Ishikawa (cell line): Measurements from ENCODE around the gene FBXW8.

ENCODE experiments used
- CEBPB ChIP-seq: IDR thresholded peaks from 2 replicates; pipeline ENCODE4 v1.6.1; 2012
- CREB1 ChIP-seq: IDR thresholded peaks from 2 replicates; pipeline ENCODE4 v1.6.1; 2012; ENCODE audit warnings: low read depth
- EGR1 ChIP-seq: IDR thresholded peaks from 2 replicates; pipeline ENCODE4 v1.6.1; 2012
- EP300 ChIP-seq: IDR thresholded peaks from 2 replicates; pipeline ENCODE4 v1.6.1; 2012; ENCODE audit warnings: borderline replicate concordance
- FOXM1 ChIP-seq: IDR thresholded peaks from 2 replicates; pipeline ENCODE4 v1.6.1; 2012; ENCODE audit warnings: low read depth, borderline replicate concordance
- NFIC ChIP-seq: IDR thresholded peaks from 2 replicates; pipeline ENCODE4 v1.6.1; 2012
- RAD21 ChIP-seq: IDR thresholded peaks from 2 replicates; pipeline ENCODE4 v1.6.1; 2012; ENCODE audit warnings: low read depth
- TAF1 ChIP-seq: IDR thresholded peaks from 2 replicates; pipeline ENCODE4 v1.6.1; 2012; ENCODE audit warnings: low read depth, mild to moderate bottlenecking
- TCF12 ChIP-seq: IDR thresholded peaks from 2 replicates; pipeline ENCODE4 v1.6.1; 2012; ENCODE audit warnings: low read depth
- TEAD4 ChIP-seq: IDR thresholded peaks from 2 replicates; pipeline ENCODE4 v1.6.1; 2012
- YY1 ChIP-seq: IDR thresholded peaks from 2 replicates; pipeline ENCODE4 v1.6.1; 2012; ENCODE audit warnings: low read depth
- ZBTB7A ChIP-seq: IDR thresholded peaks from 2 replicates; pipeline ENCODE4 v1.6.1; 2012; ENCODE audit warnings: low read depth
- TF ChIP-seq, protein P1 (sequence below): IDR thresholded peaks from 2 replicates; pipeline ENCODE4 v1.6.1; 2012; ENCODE audit warnings: low read depth, mild to moderate bottlenecking
- TF ChIP-seq, protein P2 (sequence below): IDR thresholded peaks from 2 replicates; pipeline ENCODE4 v1.6.1; 2012
- TF ChIP-seq, protein P3 (sequence below): IDR thresholded peaks from 2 replicates; pipeline ENCODE4 v1.6.1; 2012

FBXW8 gene

DNA sequence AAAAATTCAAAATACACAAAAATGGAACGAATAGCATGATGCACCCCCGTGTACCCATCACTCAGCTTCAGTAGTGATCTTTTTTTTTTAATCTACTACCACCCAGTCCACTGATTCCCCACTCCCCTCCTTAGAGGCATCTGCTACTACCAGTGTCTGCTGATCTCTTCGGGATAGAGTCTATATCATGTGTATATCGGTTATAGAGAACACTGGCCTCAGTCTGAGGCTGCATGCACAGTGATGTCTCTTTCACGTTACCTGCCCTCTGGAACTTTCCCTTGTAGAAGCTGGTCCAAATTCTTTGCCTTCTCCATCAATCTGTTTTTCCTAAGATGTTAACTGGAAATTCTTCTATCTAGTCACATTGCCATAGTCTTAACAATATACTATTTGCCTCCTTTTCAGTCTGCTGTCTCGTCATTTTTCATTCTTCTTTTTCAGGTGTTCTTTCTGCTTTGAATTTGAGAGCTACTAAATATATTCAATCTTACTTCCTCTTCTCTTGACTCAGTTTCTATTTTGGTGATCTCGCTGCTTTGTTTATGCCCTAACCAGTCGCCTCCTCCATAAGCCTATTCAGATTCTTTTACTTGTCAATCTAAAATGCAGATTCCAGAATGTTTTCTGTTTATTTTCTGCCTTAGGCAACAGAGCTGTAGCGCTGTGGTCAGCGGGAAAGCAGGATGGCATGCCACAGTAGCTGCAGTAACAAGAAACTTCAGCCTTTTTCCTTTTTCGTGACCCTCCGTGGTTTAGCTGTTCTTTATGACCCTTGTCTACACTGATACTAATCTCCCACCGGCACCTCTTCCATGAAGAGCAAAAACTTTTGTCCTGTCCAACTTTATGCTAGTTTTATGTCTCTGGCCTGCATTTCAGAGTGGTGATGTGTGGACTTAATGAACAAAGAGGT, 67.0 kb downstream of the FBXW8 start:
- TF ChIP-seq EP300, result no peak
- no peak for TF ChIP-seq YY1
- TF ChIP-seq TAF1, result no peak

DNA sequence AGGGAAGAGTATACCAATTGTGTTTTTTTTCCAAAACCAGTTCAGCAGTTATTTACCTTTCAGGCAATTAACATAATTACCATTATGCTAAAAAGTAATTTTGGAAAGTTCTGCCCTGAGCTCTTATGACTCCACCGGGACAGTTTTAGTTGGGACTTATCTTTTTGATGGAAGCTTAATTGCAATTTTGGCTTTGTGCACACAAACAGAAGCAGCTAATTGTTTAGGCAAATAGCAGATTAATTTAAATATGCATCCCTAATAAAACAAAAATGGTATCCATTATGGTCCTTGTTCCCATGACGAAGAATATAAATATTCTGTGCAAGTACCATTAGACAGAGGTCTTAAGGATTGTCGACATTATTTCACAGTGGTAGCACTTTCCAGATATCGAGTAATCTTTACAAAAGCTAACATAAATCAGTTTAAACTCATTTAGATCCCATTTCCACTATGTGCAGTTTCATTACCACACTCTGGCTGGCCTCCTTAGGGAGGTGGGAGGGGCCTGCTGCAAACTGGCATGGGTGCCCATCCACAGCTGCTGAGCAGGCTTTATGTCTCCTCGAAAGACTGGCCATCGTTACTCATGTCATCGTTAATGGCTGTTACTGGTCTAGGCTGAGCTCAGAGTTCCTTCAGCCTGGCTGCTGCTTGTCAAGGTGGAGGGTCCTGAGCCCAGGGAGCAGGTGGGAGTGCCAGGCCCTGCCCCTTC, 68.2 kb downstream of the FBXW8 start:
- TF ChIP-seq, protein P1, sequence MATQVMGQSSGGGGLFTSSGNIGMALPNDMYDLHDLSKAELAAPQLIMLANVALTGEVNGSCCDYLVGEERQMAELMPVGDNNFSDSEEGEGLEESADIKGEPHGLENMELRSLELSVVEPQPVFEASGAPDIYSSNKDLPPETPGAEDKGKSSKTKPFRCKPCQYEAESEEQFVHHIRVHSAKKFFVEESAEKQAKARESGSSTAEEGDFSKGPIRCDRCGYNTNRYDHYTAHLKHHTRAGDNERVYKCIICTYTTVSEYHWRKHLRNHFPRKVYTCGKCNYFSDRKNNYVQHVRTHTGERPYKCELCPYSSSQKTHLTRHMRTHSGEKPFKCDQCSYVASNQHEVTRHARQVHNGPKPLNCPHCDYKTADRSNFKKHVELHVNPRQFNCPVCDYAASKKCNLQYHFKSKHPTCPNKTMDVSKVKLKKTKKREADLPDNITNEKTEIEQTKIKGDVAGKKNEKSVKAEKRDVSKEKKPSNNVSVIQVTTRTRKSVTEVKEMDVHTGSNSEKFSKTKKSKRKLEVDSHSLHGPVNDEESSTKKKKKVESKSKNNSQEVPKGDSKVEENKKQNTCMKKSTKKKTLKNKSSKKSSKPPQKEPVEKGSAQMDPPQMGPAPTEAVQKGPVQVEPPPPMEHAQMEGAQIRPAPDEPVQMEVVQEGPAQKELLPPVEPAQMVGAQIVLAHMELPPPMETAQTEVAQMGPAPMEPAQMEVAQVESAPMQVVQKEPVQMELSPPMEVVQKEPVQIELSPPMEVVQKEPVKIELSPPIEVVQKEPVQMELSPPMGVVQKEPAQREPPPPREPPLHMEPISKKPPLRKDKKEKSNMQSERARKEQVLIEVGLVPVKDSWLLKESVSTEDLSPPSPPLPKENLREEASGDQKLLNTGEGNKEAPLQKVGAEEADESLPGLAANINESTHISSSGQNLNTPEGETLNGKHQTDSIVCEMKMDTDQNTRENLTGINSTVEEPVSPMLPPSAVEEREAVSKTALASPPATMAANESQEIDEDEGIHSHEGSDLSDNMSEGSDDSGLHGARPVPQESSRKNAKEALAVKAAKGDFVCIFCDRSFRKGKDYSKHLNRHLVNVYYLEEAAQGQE, result no peak
- TF ChIP-seq, protein P2, sequence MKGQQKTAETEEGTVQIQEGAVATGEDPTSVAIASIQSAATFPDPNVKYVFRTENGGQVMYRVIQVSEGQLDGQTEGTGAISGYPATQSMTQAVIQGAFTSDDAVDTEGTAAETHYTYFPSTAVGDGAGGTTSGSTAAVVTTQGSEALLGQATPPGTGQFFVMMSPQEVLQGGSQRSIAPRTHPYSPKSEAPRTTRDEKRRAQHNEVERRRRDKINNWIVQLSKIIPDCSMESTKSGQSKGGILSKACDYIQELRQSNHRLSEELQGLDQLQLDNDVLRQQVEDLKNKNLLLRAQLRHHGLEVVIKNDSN, result no peak
- no peak for TF ChIP-seq EGR1
- TF ChIP-seq CEBPB, result no peak
- TF ChIP-seq YY1, result no peak
- no peak for TF ChIP-seq FOXM1
- no peak for TF ChIP-seq NFIC
- TF ChIP-seq EP300, result no peak
- TF ChIP-seq TEAD4, result no peak
- TF ChIP-seq RAD21, result no peak
- TF ChIP-seq ZBTB7A, result no peak
- no peak for TF ChIP-seq TAF1

DNA sequence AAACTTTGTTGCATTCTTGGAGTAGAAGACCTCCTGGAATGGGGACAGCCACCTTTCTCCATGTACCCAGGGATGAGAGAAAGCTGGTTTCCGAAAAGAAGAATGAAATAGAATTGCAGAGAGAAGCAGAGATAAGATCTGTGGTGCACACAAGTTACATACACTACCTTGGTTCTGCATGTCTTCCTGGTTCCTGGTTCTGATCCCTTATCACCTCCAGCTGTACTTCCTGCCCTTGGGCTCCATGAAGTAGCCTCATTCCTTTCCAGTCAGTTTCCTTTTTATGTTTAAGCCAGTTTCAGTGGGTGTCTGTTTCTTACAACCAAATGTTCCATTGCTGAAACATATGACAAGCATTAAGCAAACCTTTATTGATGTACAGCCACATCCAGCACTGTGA, 69.3 kb downstream of the FBXW8 start:
- TF ChIP-seq CEBPB (no peak), YY1 (no peak), NFIC (no peak), TEAD4 (no peak), CREB1 (no peak), TCF12 (no peak), EP300 (no peak), FOXM1 (no peak), RAD21 (no peak), EGR1 (no peak), ZBTB7A (no peak), TAF1 (no peak)
- TF ChIP-seq, protein P3, sequence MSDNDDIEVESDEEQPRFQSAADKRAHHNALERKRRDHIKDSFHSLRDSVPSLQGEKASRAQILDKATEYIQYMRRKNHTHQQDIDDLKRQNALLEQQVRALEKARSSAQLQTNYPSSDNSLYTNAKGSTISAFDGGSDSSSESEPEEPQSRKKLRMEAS, result no peak
- TF ChIP-seq, protein P1, result no peak
- TF ChIP-seq, protein P2, result no peak

DNA sequence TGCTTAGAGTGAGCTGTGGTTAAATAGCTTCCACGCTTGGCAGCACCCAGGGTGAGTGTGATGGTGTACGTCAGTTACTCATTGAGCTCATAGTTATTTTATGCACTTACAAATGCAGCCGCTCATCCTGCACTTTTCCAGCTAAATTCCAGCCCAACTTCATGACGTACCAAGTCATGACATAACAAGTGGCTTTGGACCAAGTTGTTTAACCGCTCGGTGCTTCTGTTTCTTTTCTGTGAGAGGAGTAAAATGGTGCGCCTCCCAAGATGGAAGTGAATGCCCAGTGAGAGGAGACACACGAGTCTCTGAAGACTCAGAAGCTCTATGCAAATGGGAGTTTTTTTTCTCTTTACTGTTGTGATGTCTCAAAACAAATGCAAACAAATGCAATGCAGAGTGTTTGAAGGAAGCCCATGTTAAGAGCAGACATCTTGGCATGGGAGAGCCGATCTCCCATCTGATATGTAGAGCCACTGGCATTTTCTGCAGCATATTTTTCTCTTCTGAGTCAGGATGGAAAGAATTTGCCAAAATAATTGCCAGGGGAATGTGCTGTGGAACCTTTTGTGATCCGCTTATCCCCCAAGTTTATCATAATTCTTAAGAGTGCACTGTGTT, 72.2 kb downstream of the FBXW8 start:
- TF ChIP-seq EP300, result no peak
- no peak for TF ChIP-seq FOXM1
- TF ChIP-seq, protein P1, result no peak
